HCT116 (cell line): ENCODE measurements around the gene APH1B.

Experiments
- CEBPB ChIP-seq: IDR thresholded peaks from 2 replicates; pipeline ENCODE4 v1.6.1; 2012; ENCODE audit warnings: low read depth
- CTCF ChIP-seq, 3 experiments: fragments of 200-600 bp in 1 of 3; sonication (generic) in 1 of 3; IDR thresholded peaks in 2 of 3; conservative IDR thresholded peaks in 1 of 3; 2 replicates each; pipeline ENCODE4 v1.5.1; 2012 to 2017; ENCODE audit warnings: low read depth in 2 of 3, low read length in 2 of 3, antibody characterized with exemption in 1 of 3, borderline replicate concordance in 1 of 3, control low read depth in 1 of 3, mild to moderate bottlenecking in 1 of 3, mixed read lengths in 1 of 3, mixed run types in 1 of 3, moderate library complexity in 1 of 3; ENCODE audit not compliant: insufficient read depth in 1 of 3
- EGR1 ChIP-seq: IDR thresholded peaks from 2 replicates; pipeline ENCODE4 v1.6.1; 2012; ENCODE audit warnings: low read depth
- EZH2 ChIP-seq: fragments of 200-600 bp; sonication (generic); IDR thresholded peaks from 2 replicates; pipeline ENCODE4 v1.6.1; 2017; ENCODE audit warnings: antibody characterized with exemption, mixed run types
- FOSL1 ChIP-seq: IDR thresholded peaks from 2 replicates; pipeline ENCODE4 v1.6.1; 2012; ENCODE audit warnings: low read depth
- MAX ChIP-seq: IDR thresholded peaks from 2 replicates; pipeline ENCODE4 v1.6.1; 2012
- POLR2A ChIP-seq: IDR thresholded peaks from 2 replicates; pipeline ENCODE4 v1.7.0; 2011; ENCODE audit warnings: borderline replicate concordance; ENCODE audit not compliant: insufficient read depth, insufficient read length; ENCODE audit errors: extremely low read depth
- POLR2AphosphoS5 ChIP-seq: IDR thresholded peaks from 2 replicates; pipeline ENCODE4 v1.6.1; 2011; ENCODE audit warnings: mild to moderate bottlenecking, low read depth, low read length, moderate library complexity
- RAD21 ChIP-seq: IDR thresholded peaks from 2 replicates; pipeline ENCODE4 v1.6.1; 2012; ENCODE audit warnings: low read depth, mild to moderate bottlenecking
- REST ChIP-seq: IDR thresholded peaks from 2 replicates; pipeline ENCODE4 v1.6.1; 2012; ENCODE audit warnings: low read depth
- SIN3A ChIP-seq: IDR thresholded peaks from 2 replicates; pipeline ENCODE4 v1.6.1; 2012; ENCODE audit warnings: low read depth
- SP1 ChIP-seq: IDR thresholded peaks from 2 replicates; pipeline ENCODE4 v1.6.1; 2012; ENCODE audit warnings: low read depth
- ZBTB33 ChIP-seq: IDR thresholded peaks from 2 replicates; pipeline ENCODE4 v1.6.1; 2011; ENCODE audit warnings: mild to moderate bottlenecking, low read length, moderate library complexity; ENCODE audit not compliant: insufficient replicate concordance; ENCODE audit errors: extremely low read depth
- ZNF274 ChIP-seq: fragments of 200-500 bp; sonication (Bioruptor generic); IDR thresholded peaks from 2 replicates; pipeline ENCODE4 v1.6.1; 2014; ENCODE audit warnings: mild to moderate bottlenecking, low read depth, low read length, inconsistent platforms

GRCh38 chr15:63238796-63239195, 38.6 kb upstream of the APH1B start:
- no peak for TF ChIP-seq CTCF (IDR thresholded peaks at IDR 0.05 in 2 of 3, conservative IDR thresholded peaks at IDR 0.05 in 1 of 3; ENCODE audit: borderline replicate concordance in 1 of 3, insufficient read depth in 1 of 3, low read depth in 2 of 3, low read length in 2 of 3)
- no peak for TF ChIP-seq REST
- TF ChIP-seq SP1: no peak
- TF ChIP-seq EZH2: no peak
- TF ChIP-seq ZBTB33: no peak
- no peak for TF ChIP-seq POLR2A
- no peak for TF ChIP-seq POLR2AphosphoS5
- TF ChIP-seq MAX: no peak
- no peak for TF ChIP-seq CEBPB
- TF ChIP-seq FOSL1: no peak
- TF ChIP-seq RAD21: no peak
- TF ChIP-seq SIN3A: no peak
- no peak for TF ChIP-seq ZNF274
- TF ChIP-seq EGR1: no peak
